Measurements from ENCODE around the gene TBL1XR1. TPM values are rescaled to one million over a fixed set of nuclear protein-coding genes. Genes with fewer than 3 reads are reported as not detected.

Gene TBL1XR1
- total RNA-seq, 1 experiment from 2014 or later = 119 TPM

- Histone ChIP-seq H3K4me3 (ENCODE audit: insufficient read depth, low read depth, low read length) (no peak overlapping the region), H3K27me3 (ENCODE audit: control insufficient read depth, insufficient read depth, low read length) (no peaks in the 10 kb centered on the region), H3K36me3 (replicated peaks; ENCODE audit: control insufficient read depth, insufficient read depth, low read length) (no peaks in the 10 kb centered on the region)
- no peak for DNase-seq
Observed at GRCh38 chr3:176970770-176971169, 226.5 kb downstream of the TBL1XR1 start.

GRCh38 chr3:176969506-176969905, 227.8 kb downstream of the TBL1XR1 start:
- Histone ChIP-seq H3K36me3 (replicated peaks; ENCODE audit: control insufficient read depth, insufficient read depth, low read length) (no peaks in the 10 kb centered on the region), H3K4me3 (ENCODE audit: insufficient read depth, low read depth, low read length) (no peak overlapping the region), H3K27me3 (ENCODE audit: control insufficient read depth, insufficient read depth, low read length) (no peaks in the 10 kb centered on the region)
- no peak for DNase-seq

All from H7 (cell line).